HL-60 (cell line): ENCODE measurements around the gene ATP11A.

Experiments used
- DNase-seq, 2 experiments: peaks; one replicate each; pipeline ENCODE4 v3.0.0-alpha.2; 2010 to 2020; ENCODE audit warnings: low read depth in 1 of 2, low spot score in 1 of 2
- H3K27ac ChIP-seq: fragments of 250-450 bp; sonication (Bioruptor Pico); replicated peaks from 2 replicates; pipeline ENCODE4 v1.5.1; 2020; ENCODE audit warnings: mild to moderate bottlenecking, moderate library complexity
- H3K27me3 ChIP-seq: fragments of 250-450 bp; sonication (Bioruptor Pico); 2 replicates; pipeline ENCODE4 v1.5.1; 2021; ENCODE audit warnings: mild to moderate bottlenecking, moderate library complexity; ENCODE audit not compliant: insufficient read depth, poor library complexity, severe bottlenecking
- H3K4me3 ChIP-seq: replicated peaks from 2 replicates; pipeline ENCODE4 v1.5.1; 2011; ENCODE audit warnings: mild to moderate bottlenecking, control low read depth, low read length; ENCODE audit not compliant: insufficient read depth
- GABPA ChIP-seq: IDR thresholded peaks from 2 replicates; pipeline ENCODE4 v1.6.1; 2012; ENCODE audit warnings: low read depth
- POLR2AphosphoS5 ChIP-seq: IDR thresholded peaks from 2 replicates; pipeline ENCODE4 v1.6.1; 2012; ENCODE audit warnings: low read depth
- SPI1 ChIP-seq: IDR thresholded peaks from 2 replicates; pipeline ENCODE4 v1.6.1; 2012; ENCODE audit warnings: low read depth, mild to moderate bottlenecking, borderline replicate concordance
- TF ChIP-seq, protein P1 (sequence below): IDR thresholded peaks from one replicate; pipeline ENCODE4 v1.5.1; 2011; ENCODE audit warnings: low read length, control low read depth, inconsistent platforms; ENCODE audit not compliant: insufficient read depth
- TF ChIP-seq, protein P2 (sequence below): IDR thresholded peaks from 2 replicates; pipeline ENCODE4 v1.6.1; 2012; ENCODE audit warnings: low read depth; ENCODE audit not compliant: insufficient replicate concordance

ATP11A gene

DNA sequence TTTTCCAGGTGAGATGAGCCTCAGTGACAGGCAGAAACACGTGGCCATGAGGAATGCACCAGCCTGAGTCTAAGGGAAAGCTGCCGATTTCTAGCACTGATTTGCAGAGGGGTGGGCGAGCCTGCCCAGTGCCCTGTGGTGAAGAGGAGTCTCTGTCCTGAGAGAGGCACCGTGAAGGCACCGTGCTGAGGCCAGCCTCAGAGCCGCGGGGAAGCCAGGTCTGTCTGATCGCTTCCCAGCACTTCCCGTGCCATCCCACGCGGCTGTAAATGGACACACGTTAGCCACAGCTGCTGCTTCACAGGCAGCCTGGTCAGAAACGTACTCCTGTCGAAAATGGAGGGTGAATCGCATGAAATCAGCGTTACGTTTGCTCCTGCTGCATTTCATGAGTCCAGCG is 79.8 kb downstream of the ATP11A start:
- TF ChIP-seq POLR2AphosphoS5 = no peak
- no peak for TF ChIP-seq SPI1
- TF ChIP-seq, protein P1, sequence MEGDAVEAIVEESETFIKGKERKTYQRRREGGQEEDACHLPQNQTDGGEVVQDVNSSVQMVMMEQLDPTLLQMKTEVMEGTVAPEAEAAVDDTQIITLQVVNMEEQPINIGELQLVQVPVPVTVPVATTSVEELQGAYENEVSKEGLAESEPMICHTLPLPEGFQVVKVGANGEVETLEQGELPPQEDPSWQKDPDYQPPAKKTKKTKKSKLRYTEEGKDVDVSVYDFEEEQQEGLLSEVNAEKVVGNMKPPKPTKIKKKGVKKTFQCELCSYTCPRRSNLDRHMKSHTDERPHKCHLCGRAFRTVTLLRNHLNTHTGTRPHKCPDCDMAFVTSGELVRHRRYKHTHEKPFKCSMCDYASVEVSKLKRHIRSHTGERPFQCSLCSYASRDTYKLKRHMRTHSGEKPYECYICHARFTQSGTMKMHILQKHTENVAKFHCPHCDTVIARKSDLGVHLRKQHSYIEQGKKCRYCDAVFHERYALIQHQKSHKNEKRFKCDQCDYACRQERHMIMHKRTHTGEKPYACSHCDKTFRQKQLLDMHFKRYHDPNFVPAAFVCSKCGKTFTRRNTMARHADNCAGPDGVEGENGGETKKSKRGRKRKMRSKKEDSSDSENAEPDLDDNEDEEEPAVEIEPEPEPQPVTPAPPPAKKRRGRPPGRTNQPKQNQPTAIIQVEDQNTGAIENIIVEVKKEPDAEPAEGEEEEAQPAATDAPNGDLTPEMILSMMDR = no peak
- TF ChIP-seq GABPA = no peak
- TF ChIP-seq, protein P2, sequence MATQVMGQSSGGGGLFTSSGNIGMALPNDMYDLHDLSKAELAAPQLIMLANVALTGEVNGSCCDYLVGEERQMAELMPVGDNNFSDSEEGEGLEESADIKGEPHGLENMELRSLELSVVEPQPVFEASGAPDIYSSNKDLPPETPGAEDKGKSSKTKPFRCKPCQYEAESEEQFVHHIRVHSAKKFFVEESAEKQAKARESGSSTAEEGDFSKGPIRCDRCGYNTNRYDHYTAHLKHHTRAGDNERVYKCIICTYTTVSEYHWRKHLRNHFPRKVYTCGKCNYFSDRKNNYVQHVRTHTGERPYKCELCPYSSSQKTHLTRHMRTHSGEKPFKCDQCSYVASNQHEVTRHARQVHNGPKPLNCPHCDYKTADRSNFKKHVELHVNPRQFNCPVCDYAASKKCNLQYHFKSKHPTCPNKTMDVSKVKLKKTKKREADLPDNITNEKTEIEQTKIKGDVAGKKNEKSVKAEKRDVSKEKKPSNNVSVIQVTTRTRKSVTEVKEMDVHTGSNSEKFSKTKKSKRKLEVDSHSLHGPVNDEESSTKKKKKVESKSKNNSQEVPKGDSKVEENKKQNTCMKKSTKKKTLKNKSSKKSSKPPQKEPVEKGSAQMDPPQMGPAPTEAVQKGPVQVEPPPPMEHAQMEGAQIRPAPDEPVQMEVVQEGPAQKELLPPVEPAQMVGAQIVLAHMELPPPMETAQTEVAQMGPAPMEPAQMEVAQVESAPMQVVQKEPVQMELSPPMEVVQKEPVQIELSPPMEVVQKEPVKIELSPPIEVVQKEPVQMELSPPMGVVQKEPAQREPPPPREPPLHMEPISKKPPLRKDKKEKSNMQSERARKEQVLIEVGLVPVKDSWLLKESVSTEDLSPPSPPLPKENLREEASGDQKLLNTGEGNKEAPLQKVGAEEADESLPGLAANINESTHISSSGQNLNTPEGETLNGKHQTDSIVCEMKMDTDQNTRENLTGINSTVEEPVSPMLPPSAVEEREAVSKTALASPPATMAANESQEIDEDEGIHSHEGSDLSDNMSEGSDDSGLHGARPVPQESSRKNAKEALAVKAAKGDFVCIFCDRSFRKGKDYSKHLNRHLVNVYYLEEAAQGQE = no peak
- no peak overlapping the region for H3K27ac ChIP-seq
- no peaks in the 10 kb centered on the region for H3K27me3 ChIP-seq
- DNase-seq = no peak
- H3K4me3 ChIP-seq = no peak overlapping the region

DNA sequence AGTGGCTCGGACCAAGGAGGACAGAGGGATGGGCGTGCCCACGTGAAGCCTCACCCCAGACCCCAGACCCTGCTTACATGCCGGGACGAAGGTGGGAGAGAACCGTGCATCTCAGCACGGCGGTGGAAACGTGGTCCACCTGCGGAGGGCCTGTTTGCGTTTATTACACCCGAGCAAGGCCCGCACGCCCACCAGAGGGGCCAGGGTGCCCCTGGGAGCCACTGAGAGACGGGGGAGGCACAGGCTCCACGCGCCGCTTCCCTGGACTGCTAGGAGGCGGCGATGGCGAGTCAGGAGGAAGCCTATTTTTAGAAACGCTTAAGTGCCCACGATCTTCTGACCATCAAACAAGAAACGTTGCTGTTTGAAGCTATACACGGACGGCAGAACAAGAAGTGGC is 80.7 kb downstream of the ATP11A start:
- TF ChIP-seq, protein P1 = no peak
- no peak for TF ChIP-seq POLR2AphosphoS5
- TF ChIP-seq, protein P2 = no peak
- no peak for TF ChIP-seq SPI1
- TF ChIP-seq GABPA = no peak
- Histone ChIP-seq H3K27me3 (no peaks in the 10 kb centered on the region), H3K4me3 (no peak overlapping the region), H3K27ac (no peak overlapping the region)
- DNase-seq = no peak

DNA sequence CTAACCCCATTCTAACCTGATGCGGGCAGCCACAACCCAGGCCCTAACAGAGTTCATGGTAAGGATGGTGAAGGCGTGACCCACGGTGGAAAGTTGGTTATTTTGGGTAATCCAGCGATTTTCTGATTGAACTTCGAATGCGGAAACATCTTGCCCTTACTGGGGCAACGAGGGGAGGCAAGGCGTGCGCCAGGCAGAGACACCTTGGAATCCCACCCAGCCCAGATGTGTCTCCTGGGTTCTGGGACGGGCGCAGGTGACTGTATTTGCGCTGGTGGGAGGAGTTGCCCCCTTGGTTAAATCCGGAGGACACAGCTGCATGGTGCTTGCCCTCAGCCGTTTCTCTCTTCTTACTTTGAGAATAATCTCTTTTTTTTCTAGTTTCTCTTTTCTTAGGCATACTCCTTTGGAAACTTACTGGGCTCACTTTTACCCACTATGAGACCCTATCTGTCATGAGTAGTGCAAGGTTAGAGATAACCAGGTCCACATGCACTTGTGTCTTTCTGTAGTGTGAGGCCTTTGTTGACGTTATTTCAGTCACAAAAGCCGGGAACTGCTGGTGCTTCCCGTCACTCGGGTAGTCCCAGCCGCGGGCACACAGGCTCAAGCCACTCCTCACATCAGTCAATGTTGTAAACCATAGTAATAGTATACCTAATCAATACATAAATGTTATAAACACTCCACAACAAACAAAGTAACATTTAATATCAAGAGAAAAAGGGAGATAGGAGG is 81.5 kb downstream of the ATP11A start:
- H3K4me3 ChIP-seq = no peak overlapping the region
- H3K27me3 ChIP-seq = no peaks in the 10 kb centered on the region
- no peak for TF ChIP-seq SPI1
- no peak for TF ChIP-seq POLR2AphosphoS5
- TF ChIP-seq, protein P1 = no peak
- TF ChIP-seq, protein P2 = no peak
- no peak for TF ChIP-seq GABPA
- no peak for DNase-seq
- H3K27ac ChIP-seq = no peak overlapping the region
